Caco-2 (cell line): ENCODE data around the gene SPATC1L. TPM values are rescaled to one million over a fixed set of nuclear protein-coding genes. Genes with fewer than 3 reads are reported as not detected.
"Not testable (repeated sequence)": the region's sequence is repeated elsewhere in the genome, so short reads cannot be mapped to it uniquely, and the experiment has no call there.

Source experiments
- BruUV-seq: library from RNA; stranded (reverse); fragments of 400-500 nt; replicated peaks from 2 replicates; lab custom pipeline; 2021; lab: Mats Ljungman, UMichigan
- CTCF ChIA-PET: fragments of 300-600 bp; sonication (Branson Sonifier 250); formaldehyde crosslinking; loops from one replicate; lab custom pipeline; 2022; ENCODE audit warnings: antibody characterized with exemption; lab: Charles Lee
- POLR2A ChIA-PET: fragments of 300-600 bp; sonication (Branson Sonifier 250); formaldehyde crosslinking; loops from one replicate; lab custom pipeline; 2022; ENCODE audit warnings: antibody characterized with exemption; lab: Charles Lee
- DNase-seq, 2 experiments: peaks; one replicate each; pipeline versions ENCODE4 v3.0.0 to v3.0.0-alpha.2; 2020 to 2022
- H3K27me3 ChIP-seq: replicated peaks from 2 replicates; pipeline ENCODE4 v1.6.0; 2011; ENCODE audit warnings: low read length; ENCODE audit not compliant: control insufficient read depth, insufficient read depth
- H3K36me3 ChIP-seq: 2 replicates; pipeline ENCODE4 v1.5.1; 2011; ENCODE audit warnings: low read length; ENCODE audit not compliant: control insufficient read depth, insufficient read depth
- H3K4me1 ChIP-seq: fragments of 250-450 bp; sonication (Bioruptor Pico); 2 replicates; pipeline ENCODE4 v1.5.1; 2020; ENCODE audit warnings: mild to moderate bottlenecking
- H3K4me3 ChIP-seq: 2 replicates; pipeline ENCODE4 v1.5.1; 2011; ENCODE audit warnings: low read depth, mild to moderate bottlenecking, control low read depth, low read length
- H3K9me3 ChIP-seq: fragments of 250-450 bp; sonication (Bioruptor Pico); 2 replicates; pipeline ENCODE4 v1.5.1; 2020; ENCODE audit warnings: mild to moderate bottlenecking, moderate library complexity
- H3K27ac Mint-ChIP-seq: one replicate; pipeline ENCODE4 v1.8.0; 2022; ENCODE audit warnings: mixed read lengths; ENCODE audit not compliant: unreplicated experiment
- H3K27me3 Mint-ChIP-seq: one replicate; pipeline ENCODE4 v1.8.0; 2022; ENCODE audit warnings: mixed read lengths; ENCODE audit not compliant: insufficient read depth, unreplicated experiment
- H3K36me3 Mint-ChIP-seq: one replicate; pipeline ENCODE4 v1.8.0; 2022; ENCODE audit warnings: mild to moderate bottlenecking, mixed read lengths; ENCODE audit not compliant: insufficient read depth, unreplicated experiment
- H3K4me1 Mint-ChIP-seq: one replicate; pipeline ENCODE4 v1.8.0; 2022; ENCODE audit warnings: low read depth, mixed read lengths; ENCODE audit not compliant: unreplicated experiment
- H3K4me3 Mint-ChIP-seq: one replicate; pipeline ENCODE4 v1.8.0; 2022; ENCODE audit warnings: mild to moderate bottlenecking, moderate library complexity, mixed read lengths; ENCODE audit not compliant: unreplicated experiment
- H3K9me3 Mint-ChIP-seq: one replicate; pipeline ENCODE4 v1.8.0; 2022; ENCODE audit warnings: mixed read lengths; ENCODE audit not compliant: unreplicated experiment
- CTCF ChIP-seq, 2 experiments: fragments of 200-600 bp in 1 of 2; IDR thresholded peaks; 1 replicate in 1 of 2; 2 replicates in 1 of 2; pipeline versions ENCODE4 v1.5.1 to v1.8.0; 2011 to 2022; ENCODE audit warnings: antibody characterized with exemption in 1 of 2, control low read depth in 1 of 2, inconsistent platforms in 1 of 2, low read depth in 1 of 2, low read length in 1 of 2, mild to moderate bottlenecking in 1 of 2, moderate library complexity in 1 of 2; ENCODE audit not compliant: insufficient read depth in 1 of 2, severe bottlenecking in 1 of 2, unreplicated experiment in 1 of 2
- intact Hi-C: fragments of 100-400 bp; cut with micrococcal nuclease; formaldehyde crosslinking; loops from one replicate; pipeline ENCODE4 v1.10.0; 2022; ENCODE audit not compliant: unreplicated experiment
- total RNA-seq: library from RNA; stranded (reverse); gene quantifications from 2 replicates; pipeline ENCODE4 v1.2.3, GENCODE V29; 2022

The SPATC1L gene
- total RNA-seq, 1 experiment from 2014 or later, result 3.1 TPM

GRCh38 chr21:46172863-46173528, 11.3 kb downstream of the SPATC1L start:
- ChIA-PET POLR2A (no interaction called here), CTCF (no interaction called here)
- H3K4me1 ChIP-seq, result no peaks in the 10 kb centered on the region
- Mint-ChIP-seq H3K9me3 (peaks cover 18% of the 10 kb centered on the region), H3K27ac (no peak overlapping the region), H3K4me1 (no peaks in the 10 kb centered on the region), H3K36me3 (no peaks in the 10 kb centered on the region), H3K27me3 (peaks cover 13% of the 10 kb centered on the region), H3K4me3 (no peak overlapping the region)
- no peak for DNase-seq
- intact Hi-C loops, result no loop called here
- H3K27me3 ChIP-seq, result no peaks in the 10 kb centered on the region; the same call in 1 of the 2 replicates
- H3K36me3 ChIP-seq, result no peaks in the 10 kb centered on the region
- H3K9me3 ChIP-seq, result peaks cover 3% of the 10 kb centered on the region; the same call in 1 of the 2 replicates
- no TSS peak for BruUV-seq
- H3K4me3 ChIP-seq, result no peak overlapping the region
- no peak for TF ChIP-seq CTCF (IDR thresholded peaks at IDR 0.05; ENCODE audit: insufficient read depth in 1 of 2, low read depth in 1 of 2, low read length in 1 of 2, severe bottlenecking in 1 of 2, unreplicated experiment in 1 of 2)

- TF ChIP-seq CTCF (IDR thresholded peaks at IDR 0.05; ENCODE audit: insufficient read depth in 1 of 2, low read depth in 1 of 2, low read length in 1 of 2, severe bottlenecking in 1 of 2, unreplicated experiment in 1 of 2), result no peak
- ChIA-PET CTCF (no interaction called here), POLR2A (no interaction called here)
- Histone ChIP-seq H3K9me3 (peaks cover 3% of the 10 kb centered on the region; the same call in 1 of the 2 replicates), H3K27me3 (no peaks in the 10 kb centered on the region; the same call in 1 of the 2 replicates), H3K36me3 (no peaks in the 10 kb centered on the region), H3K4me3 (no peak overlapping the region), H3K4me1 (no peaks in the 10 kb centered on the region)
- intact Hi-C loops, result no loop called here
- Mint-ChIP-seq H3K27me3 (peaks cover 13% of the 10 kb centered on the region), H3K36me3 (no peaks in the 10 kb centered on the region), H3K27ac (no peak overlapping the region), H3K9me3 (peaks cover 10% of the 10 kb centered on the region), H3K4me1 (no peaks in the 10 kb centered on the region), H3K4me3 (no peak overlapping the region)
- BruUV-seq, result no TSS peak
- no peak for DNase-seq
Measured at GRCh38 chr21:46171996-46172862, 12.0 kb downstream of the SPATC1L start.

GRCh38 chr21:46171585-46171984, 12.7 kb downstream of the SPATC1L start:
- DNase-seq, result no peak
- no peaks in the 10 kb centered on the region for H3K36me3 ChIP-seq
- peaks cover 4% of the 10 kb centered on the region for H3K9me3 Mint-ChIP-seq
- CTCF ChIA-PET, result no interaction called here
- H3K27me3 ChIP-seq, result no peaks in the 10 kb centered on the region; the same call in 1 of the 2 replicates
- H3K4me3 Mint-ChIP-seq, result no peak overlapping the region
- no peak for TF ChIP-seq CTCF (IDR thresholded peaks at IDR 0.05; ENCODE audit: insufficient read depth in 1 of 2, low read depth in 1 of 2, low read length in 1 of 2, severe bottlenecking in 1 of 2, unreplicated experiment in 1 of 2)
- no peaks in the 10 kb centered on the region for H3K36me3 Mint-ChIP-seq
- no peak overlapping the region for H3K4me3 ChIP-seq
- BruUV-seq, result no TSS peak
- H3K27me3 Mint-ChIP-seq, result peaks cover 13% of the 10 kb centered on the region
- H3K4me1 ChIP-seq, result no peaks in the 10 kb centered on the region
- no peaks in the 10 kb centered on the region for H3K4me1 Mint-ChIP-seq
- intact Hi-C loops, result no loop called here
- H3K27ac Mint-ChIP-seq, result no peak overlapping the region
- POLR2A ChIA-PET, result no interaction called here
- H3K9me3 ChIP-seq, result peaks cover 3% of the 10 kb centered on the region; the same call in 1 of the 2 replicates

GRCh38 chr21:46170436-46171193, 13.6 kb downstream of the SPATC1L start:
- CTCF ChIA-PET, result not testable (repeated sequence)

More at GRCh38 chr21:46170436-46171193, 13.6 kb downstream of the SPATC1L start:
- H3K27me3 ChIP-seq, BruUV-seq, H3K36me3 ChIP-seq, H3K4me3 Mint-ChIP-seq, H3K27ac Mint-ChIP-seq, H3K9me3 Mint-ChIP-seq, H3K9me3 ChIP-seq, POLR2A ChIA-PET, H3K36me3 Mint-ChIP-seq, intact Hi-C loops, H3K4me3 ChIP-seq, H3K4me1 Mint-ChIP-seq, DNase-seq, H3K4me1 ChIP-seq, H3K27me3 Mint-ChIP-seq: not testable (repeated sequence)
